LNCaP clone FGC (cell line): ENCODE measurements around the gene NUCB2.

Experiments used
- DNase-seq: peaks from one replicate; pipeline ENCODE4 v3.0.0-alpha.2; 2011; ENCODE audit warnings: low read depth
- H3K4me3 ChIP-seq: 2 replicates; pipeline ENCODE4 v1.5.1; 2011; ENCODE audit warnings: mild to moderate bottlenecking, low read depth, low read length, control low read depth
- CTCF ChIP-seq: IDR thresholded peaks from 2 replicates; pipeline ENCODE4 v1.5.1; 2012; ENCODE audit warnings: mild to moderate bottlenecking; ENCODE audit not compliant: control insufficient read depth, insufficient read depth; ENCODE audit errors: extremely low read depth

NUCB2 gene

GRCh38 chr11:17378655-17379054 is 102.1 kb downstream of the NUCB2 start:
- TF ChIP-seq CTCF: no peak
- no peak for DNase-seq
- no peak overlapping the region for H3K4me3 ChIP-seq

- no peak overlapping the region for H3K4me3 ChIP-seq
- no peak for TF ChIP-seq CTCF
- no peak for DNase-seq
Observed at GRCh38 chr11:17379383-17380180, 103.0 kb downstream of the NUCB2 start.

GRCh38 chr11:17381156-17381555 is 104.6 kb downstream of the NUCB2 start:
- DNase-seq: no peak
- no peak for TF ChIP-seq CTCF
- no peak overlapping the region for H3K4me3 ChIP-seq
